GM12873 (cell line): ENCODE data around the gene MREG.

ENCODE experiments used
- TF ChIP-seq, protein P1 (sequence below): IDR thresholded peaks from 2 replicates; pipeline ENCODE4 v1.5.1; 2012; ENCODE audit warnings: low read depth, mild to moderate bottlenecking, moderate library complexity, low read length, control low read depth; ENCODE audit not compliant: insufficient read depth; ENCODE audit errors: missing control alignments

Gene MREG

DNA sequence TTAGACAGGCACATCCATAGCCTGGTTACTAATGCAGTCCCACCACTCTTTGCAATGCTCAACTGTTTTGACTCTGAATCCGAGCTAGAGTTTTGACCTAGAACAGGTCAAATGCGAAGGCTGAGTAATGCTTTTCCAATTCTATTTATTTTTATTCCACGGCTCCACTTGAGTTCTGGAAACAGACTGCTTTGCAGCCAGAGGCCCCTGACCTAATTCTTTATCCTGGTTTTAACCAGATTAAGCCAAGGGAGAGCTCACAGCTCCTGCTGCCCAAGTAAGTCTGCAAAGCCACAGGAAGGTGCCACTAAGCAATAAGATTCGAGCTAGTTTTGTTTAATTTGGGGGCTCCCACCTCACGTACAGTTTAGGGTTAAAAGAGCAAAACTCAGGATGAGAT, 51.4 kb downstream of the MREG start:
- TF ChIP-seq, protein P1, sequence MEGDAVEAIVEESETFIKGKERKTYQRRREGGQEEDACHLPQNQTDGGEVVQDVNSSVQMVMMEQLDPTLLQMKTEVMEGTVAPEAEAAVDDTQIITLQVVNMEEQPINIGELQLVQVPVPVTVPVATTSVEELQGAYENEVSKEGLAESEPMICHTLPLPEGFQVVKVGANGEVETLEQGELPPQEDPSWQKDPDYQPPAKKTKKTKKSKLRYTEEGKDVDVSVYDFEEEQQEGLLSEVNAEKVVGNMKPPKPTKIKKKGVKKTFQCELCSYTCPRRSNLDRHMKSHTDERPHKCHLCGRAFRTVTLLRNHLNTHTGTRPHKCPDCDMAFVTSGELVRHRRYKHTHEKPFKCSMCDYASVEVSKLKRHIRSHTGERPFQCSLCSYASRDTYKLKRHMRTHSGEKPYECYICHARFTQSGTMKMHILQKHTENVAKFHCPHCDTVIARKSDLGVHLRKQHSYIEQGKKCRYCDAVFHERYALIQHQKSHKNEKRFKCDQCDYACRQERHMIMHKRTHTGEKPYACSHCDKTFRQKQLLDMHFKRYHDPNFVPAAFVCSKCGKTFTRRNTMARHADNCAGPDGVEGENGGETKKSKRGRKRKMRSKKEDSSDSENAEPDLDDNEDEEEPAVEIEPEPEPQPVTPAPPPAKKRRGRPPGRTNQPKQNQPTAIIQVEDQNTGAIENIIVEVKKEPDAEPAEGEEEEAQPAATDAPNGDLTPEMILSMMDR: no peak

DNA sequence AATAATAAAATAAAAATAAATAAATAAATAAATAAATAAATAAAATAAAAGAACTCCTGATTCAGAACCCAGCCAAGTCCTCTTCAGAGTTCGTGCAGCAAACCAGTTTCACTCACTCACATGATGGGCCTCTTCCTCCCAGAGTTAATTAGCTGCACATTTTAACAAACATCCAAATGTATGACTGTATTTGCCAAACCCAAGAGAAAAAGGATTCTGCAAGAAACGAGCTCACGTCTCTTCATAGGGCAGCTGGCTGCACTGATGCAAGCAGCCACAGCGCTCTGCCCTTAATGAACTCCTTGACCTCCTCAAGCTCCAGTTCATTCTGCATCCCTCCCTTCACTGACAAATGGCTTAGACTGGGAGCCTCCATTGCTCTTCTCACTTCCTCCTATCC, 55.1 kb downstream of the MREG start:
- TF ChIP-seq, protein P1: no peak

DNA sequence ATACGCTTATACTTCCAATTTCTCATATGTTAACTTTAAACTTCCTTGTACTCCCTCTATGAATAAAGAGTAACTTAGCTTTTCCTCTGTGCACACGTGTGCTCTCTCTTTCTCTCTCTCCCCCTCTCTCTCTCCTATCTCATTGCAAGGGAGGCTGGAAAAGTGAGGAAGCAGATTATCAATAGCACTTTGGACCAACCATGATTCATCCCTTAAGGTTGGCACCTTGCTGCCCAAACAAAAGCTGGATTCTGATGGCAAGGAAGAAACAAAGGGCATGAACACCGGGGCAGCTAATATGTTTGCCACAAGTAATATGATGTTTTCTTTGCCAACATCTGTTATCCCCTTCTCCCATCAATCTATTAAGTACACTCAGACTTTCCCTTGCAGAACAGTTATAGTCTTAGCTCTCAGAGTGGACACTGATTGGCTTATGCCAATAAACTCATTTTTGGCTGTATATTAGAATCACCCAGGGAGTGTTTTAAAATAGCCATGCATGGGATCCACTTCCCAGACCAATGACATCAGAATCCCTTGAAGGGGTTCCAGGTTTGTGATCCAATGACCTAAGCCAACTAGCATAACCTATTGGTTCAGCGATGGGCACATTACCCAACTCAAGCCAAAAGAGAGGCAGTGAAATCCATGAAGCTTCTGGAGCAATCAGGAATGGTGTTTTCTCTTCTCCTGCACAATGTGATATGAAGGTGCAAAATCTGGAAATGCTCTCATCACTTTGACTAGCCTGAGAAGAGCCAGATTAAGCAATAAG, 60.3 kb downstream of the MREG start:
- TF ChIP-seq, protein P1: no peak

DNA sequence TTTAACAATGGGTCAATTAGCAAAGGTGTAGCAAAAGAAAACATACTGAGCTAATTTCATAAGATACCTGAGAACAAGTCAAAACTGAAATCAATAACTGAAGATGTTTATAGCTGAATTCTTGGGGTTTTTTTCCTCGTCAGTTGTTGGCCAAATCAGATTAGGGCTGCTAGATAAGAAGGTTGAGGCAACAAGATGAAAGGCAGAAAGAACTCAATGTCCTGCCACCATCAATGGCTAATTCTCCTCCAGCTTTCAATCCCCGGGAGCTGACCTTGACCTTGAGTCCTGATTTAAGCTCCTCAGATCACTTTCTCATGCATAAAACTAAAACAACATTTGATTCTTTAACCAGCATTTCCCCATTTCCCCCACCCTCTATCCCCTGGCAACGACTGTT, 61.8 kb downstream of the MREG start:
- TF ChIP-seq, protein P1: no peak

DNA sequence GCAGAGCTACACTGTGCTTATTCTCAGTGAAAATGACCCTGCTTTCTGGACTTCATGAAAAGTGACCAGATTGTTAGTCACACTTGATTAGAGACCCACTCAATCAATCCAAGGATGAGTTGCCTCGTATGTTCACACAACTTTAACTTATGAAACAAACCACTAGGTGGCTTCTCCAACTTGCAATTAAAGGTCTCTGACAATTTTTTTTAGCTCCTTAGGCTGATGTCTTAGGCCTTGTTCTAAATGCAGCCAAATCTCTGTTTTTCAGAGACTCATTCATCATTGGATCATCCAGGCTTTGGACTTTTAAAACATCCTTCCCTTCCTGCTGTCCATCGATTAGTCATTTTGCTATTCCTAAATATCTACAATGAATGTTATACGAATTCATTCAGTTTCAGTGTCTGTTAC, 63.4 kb downstream of the MREG start:
- TF ChIP-seq, protein P1: peak; percentile 68

DNA sequence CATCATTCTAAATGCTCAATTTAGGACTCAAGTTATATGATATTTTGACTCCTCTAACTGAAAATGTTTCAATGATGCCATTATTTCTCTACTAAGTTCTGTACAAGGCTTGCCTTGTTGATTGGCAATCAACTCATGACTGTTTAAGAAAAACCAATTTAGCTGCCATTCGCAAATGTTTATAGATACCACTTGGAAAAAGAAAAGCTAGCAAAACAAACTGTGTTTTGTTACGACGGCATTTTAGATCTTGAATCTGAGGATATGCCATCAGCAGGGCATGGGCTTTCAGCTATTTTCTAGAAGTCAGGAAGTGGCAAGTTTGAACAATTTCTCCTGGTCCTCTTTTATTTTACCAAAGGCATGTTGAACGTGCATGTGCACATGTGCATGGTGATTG, 65.3 kb downstream of the MREG start:
- TF ChIP-seq, protein P1: no peak

DNA sequence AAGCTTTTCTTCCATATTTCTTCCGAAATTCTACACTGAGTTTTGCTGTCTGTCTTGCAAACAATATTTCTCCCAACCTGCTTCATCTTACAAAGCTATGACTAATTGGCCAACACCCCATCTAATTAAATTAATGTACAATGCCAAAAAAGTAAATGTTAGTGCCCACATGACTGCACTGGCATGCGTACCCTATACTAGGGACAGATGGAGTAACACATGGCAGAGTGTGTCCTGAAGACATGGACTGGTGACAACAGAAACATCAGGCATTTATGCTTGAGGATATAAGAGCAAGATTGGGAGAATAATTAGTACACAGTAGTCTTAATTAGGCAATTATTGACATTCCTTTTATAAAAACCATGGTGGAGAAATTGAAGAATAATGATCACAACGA, 66.8 kb downstream of the MREG start:
- TF ChIP-seq, protein P1: no peak
